HEK293T (cell line): ENCODE measurements around the gene ASB18.
A peak's percentile ranks its signal among the peaks of the same experiment; 100 is the strongest.

Source experiments
- CTCF ChIA-PET: fragments of 350-600 bp; formaldehyde crosslinking; extraction: SDS; loops from one replicate; lab custom pipeline; 2021; ENCODE audit warnings: antibody characterized with exemption, inconsistent platforms; lab: Yijun Ruan, JAX
- POLR2A ChIA-PET: fragments of 350-600 bp; formaldehyde crosslinking; extraction: SDS; loops from one replicate; lab custom pipeline; 2020; ENCODE audit warnings: antibody characterized with exemption, inconsistent platforms; lab: Yijun Ruan, JAX
- DNase-seq: peaks from one replicate; pipeline ENCODE4 v3.0.0; 2012; ENCODE audit warnings: mixed read lengths; ENCODE audit errors: extremely low spot score
- ARNT ChIP-seq: fragments of 450-650 bp; IDR thresholded peaks from 2 replicates; pipeline ENCODE4 v1.6.1; 2017; ENCODE audit warnings: mild to moderate bottlenecking
- BHLHE40 ChIP-seq: fragments of 450-650 bp; IDR thresholded peaks from 2 replicates; pipeline ENCODE4 v1.6.1; 2016; ENCODE audit warnings: mild to moderate bottlenecking, moderate library complexity, borderline replicate concordance
- CTBP1 ChIP-seq: fragments of 450-650 bp; IDR thresholded peaks from 2 replicates; pipeline ENCODE4 v1.6.1; 2016; ENCODE audit warnings: borderline replicate concordance
- ELF4 ChIP-seq: fragments of 450-650 bp; IDR thresholded peaks from 2 replicates; pipeline ENCODE4 v1.6.1; 2017; ENCODE audit warnings: antibody characterized with exemption
- FOXA1 ChIP-seq: fragments of 450-650 bp; IDR thresholded peaks from 2 replicates; pipeline ENCODE4 v1.6.1; 2016; ENCODE audit warnings: mild to moderate bottlenecking
- FOXK2 ChIP-seq: fragments of 450-650 bp; IDR thresholded peaks from 2 replicates; pipeline ENCODE4 v1.6.1; 2016; ENCODE audit warnings: mild to moderate bottlenecking
- FOXM1 ChIP-seq: fragments of 450-650 bp; IDR thresholded peaks from 2 replicates; pipeline ENCODE4 v1.6.1; 2017; ENCODE audit warnings: mild to moderate bottlenecking, borderline replicate concordance
- HDGF ChIP-seq: fragments of 450-650 bp; IDR thresholded peaks from 2 replicates; pipeline ENCODE4 v1.6.1; 2017; ENCODE audit warnings: antibody characterized with exemption, borderline replicate concordance
- L3MBTL2 ChIP-seq: fragments of 450-650 bp; conservative IDR thresholded peaks from 2 replicates; pipeline ENCODE4 v1.6.1; 2016; ENCODE audit warnings: mild to moderate bottlenecking
- LEF1 ChIP-seq: fragments of 450-650 bp; IDR thresholded peaks from 2 replicates; pipeline ENCODE4 v1.6.1; 2017; ENCODE audit warnings: mild to moderate bottlenecking, borderline replicate concordance
- NFRKB ChIP-seq: fragments of 450-650 bp; IDR thresholded peaks from 2 replicates; pipeline ENCODE4 v1.6.1; 2016; ENCODE audit warnings: mild to moderate bottlenecking, moderate library complexity
- SP1 ChIP-seq: fragments of 450-650 bp; IDR thresholded peaks from 2 replicates; pipeline ENCODE4 v1.6.1; 2017
- SUZ12 ChIP-seq: fragments of 450-650 bp; IDR thresholded peaks from 2 replicates; pipeline ENCODE4 v1.6.1; 2016; ENCODE audit warnings: mild to moderate bottlenecking
- TARDBP ChIP-seq: fragments of 450-650 bp; IDR thresholded peaks from 2 replicates; pipeline ENCODE4 v1.6.1; 2016
- ZNF384 ChIP-seq: fragments of 450-650 bp; IDR thresholded peaks from 2 replicates; pipeline ENCODE4 v1.6.1; 2016
- TF ChIP-seq, protein P1 (sequence below): fragments of 450-650 bp; IDR thresholded peaks from 2 replicates; pipeline ENCODE4 v1.6.1; 2016

Gene ASB18

GRCh38 chr2:236216711-236217110, 47.5 kb downstream of the ASB18 start:
- no peak for DNase-seq
- ChIA-PET POLR2A (no interaction called here), CTCF (no interaction called here)
- TF ChIP-seq CTBP1 (no peak), LEF1 (no peak), SP1 (no peak), HDGF (no peak), ZNF384 (no peak), BHLHE40 (no peak), FOXM1 (no peak), ARNT (no peak), FOXA1 (no peak), L3MBTL2 (no peak), FOXK2 (no peak), TARDBP (no peak), SUZ12 (no peak)
- TF ChIP-seq, protein P1, sequence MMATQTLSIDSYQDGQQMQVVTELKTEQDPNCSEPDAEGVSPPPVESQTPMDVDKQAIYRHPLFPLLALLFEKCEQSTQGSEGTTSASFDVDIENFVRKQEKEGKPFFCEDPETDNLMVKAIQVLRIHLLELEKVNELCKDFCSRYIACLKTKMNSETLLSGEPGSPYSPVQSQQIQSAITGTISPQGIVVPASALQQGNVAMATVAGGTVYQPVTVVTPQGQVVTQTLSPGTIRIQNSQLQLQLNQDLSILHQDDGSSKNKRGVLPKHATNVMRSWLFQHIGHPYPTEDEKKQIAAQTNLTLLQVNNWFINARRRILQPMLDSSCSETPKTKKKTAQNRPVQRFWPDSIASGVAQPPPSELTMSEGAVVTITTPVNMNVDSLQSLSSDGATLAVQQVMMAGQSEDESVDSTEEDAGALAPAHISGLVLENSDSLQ, result no peak

DNA sequence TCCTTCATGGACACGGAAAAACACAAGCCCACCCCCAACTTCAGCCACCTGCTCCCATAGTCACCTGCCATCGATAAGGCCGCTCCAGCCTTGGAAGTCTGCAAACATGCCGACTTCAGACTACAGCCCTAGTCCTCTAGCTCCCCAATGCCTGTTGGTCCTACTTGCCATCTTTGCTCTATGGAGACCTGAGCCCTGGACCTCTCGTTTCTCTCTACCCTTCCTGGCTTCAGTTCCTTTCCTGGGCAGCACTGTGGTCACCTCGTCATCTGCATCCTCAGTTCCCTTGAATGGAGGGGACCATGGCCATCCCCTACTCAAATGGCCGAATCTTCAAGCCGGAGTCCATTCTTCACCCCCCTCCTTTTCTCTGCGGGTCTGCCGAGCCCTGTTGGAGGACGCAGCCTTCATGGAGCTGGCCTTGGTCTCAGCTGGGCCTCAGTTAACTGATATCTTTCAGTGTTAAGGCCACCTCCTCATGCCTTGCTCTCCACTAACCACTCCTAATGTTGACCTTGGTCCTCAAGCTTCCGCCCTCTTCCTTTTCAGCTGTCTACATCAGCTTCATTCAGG, 48.4 kb downstream of the ASB18 start:
- no peak for TF ChIP-seq SP1
- TF ChIP-seq LEF1, result no peak
- ChIA-PET POLR2A (no interaction called here), CTCF (no interaction called here)
- no peak for DNase-seq

DNA sequence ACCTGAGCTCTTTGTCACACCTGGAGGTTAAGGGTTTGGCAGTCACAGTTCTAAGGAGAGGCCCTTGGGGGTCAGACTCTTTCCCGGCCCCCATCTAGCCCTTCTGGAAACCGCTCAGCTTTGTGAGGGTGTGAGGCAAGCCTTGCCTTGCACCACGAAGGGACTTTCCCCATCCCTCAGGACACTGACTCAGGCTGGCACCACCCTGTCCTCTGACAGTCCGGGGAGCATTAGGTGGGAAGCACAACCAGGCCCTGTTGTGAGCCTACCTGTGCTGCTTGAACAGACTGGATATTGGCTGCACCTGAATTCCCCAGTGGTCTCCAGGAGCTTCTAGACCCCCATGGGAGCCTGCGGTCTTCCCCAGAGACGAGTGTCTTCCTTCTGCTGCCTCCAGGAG, 49.0 kb downstream of the ASB18 start:
- no peak for DNase-seq
- CTCF ChIA-PET, result interaction anchor here (0.7 kb wide), 1 partner anchor 382 kb away, joined by 4 read pairs; no protein-coding TSS in a partner anchor
- TF ChIP-seq CTBP1 (no peak), NFRKB (no peak), ELF4 (no peak), TARDBP (no peak)
- POLR2A ChIA-PET, result no interaction called here

- ChIA-PET POLR2A (no interaction called here), CTCF (interaction anchor here (0.7 kb wide), 1 partner anchor 382 kb away, joined by 4 read pairs; no protein-coding TSS in a partner anchor)
- no peak for DNase-seq
- TF ChIP-seq ZNF384 (no peak), TARDBP (no peak)
These were observed 49.7 kb downstream of the ASB18 start for GRCh38 chr2:236214376-236214995.

DNA sequence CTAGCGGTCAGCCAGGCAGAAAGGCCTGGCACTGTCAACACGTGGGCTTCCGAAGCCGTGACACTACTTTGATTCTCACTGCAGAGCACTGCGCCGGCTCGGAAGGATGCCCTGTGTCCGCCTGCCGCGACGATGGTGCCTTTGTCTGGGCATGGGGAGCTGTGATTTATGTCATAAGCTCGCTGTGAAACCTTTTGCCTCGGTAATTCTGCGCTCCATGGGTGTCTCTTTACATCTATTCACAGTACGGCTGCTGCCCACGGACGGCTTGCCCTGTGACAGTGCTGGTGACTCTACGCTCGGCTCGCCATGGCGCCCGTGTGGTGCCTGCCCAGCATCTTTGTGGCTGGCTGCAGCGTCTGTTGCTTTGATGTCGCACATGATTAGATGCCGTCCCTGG, 52.9 kb downstream of the ASB18 start:
- no peak for DNase-seq
- POLR2A ChIA-PET, result no interaction called here
- CTCF ChIA-PET, result interaction anchor here (0.6 kb wide), 1 partner anchor 93 kb away, joined by 3 read pairs; no protein-coding TSS in a partner anchor
- TF ChIP-seq ELF4, result no peak
- TF ChIP-seq, protein P1, result no peak
- no peak for TF ChIP-seq FOXK2
- TF ChIP-seq NFRKB, result no peak
- no peak for TF ChIP-seq L3MBTL2
- TF ChIP-seq ARNT, result no peak
- no peak for TF ChIP-seq LEF1

- no peak for TF ChIP-seq ZNF384
- ChIA-PET POLR2A (no interaction called here), CTCF (no interaction called here)
- no peak for DNase-seq
These were observed 53.7 kb downstream of the ASB18 start for GRCh38 chr2:236210536-236210935.

GRCh38 chr2:236209996-236210395, 54.2 kb downstream of the ASB18 start:
- ChIA-PET POLR2A (no interaction called here), CTCF (interaction anchor here (1.3 kb wide), 1 partner anchor 28 kb away, joined by 4 read pairs; no protein-coding TSS in a partner anchor)

DNA sequence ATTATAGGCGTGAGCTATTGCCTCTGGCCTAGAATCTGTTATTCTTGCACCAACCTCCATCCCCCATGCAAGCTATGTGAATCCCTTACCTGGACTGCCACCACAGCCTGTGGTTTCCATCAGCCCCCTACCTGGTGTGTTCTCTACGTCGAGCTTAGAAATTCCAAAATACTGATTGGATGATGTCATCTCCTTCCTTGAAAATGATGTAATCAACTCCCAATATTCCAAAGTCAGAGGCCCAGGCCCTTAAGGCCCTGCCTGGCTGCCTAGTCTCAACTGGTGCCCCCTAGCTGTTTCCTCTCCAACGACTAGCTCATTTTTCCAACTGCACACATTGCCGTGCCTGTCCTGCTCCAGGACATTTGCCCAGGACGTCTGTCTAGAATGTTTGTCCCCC, 54.7 kb downstream of the ASB18 start:
- ChIA-PET CTCF (interaction anchor here (1.3 kb wide), 1 partner anchor 27 kb away, joined by 4 read pairs; no protein-coding TSS in a partner anchor), POLR2A (no interaction called here)
- peak; percentile 18 for DNase-seq
- TF ChIP-seq FOXM1 (no peak), BHLHE40 (no peak), SUZ12 (no peak), ELF4 (no peak), NFRKB (no peak), ARNT (no peak), ZNF384 (no peak), LEF1 (no peak), TARDBP (no peak), FOXA1 (no peak), L3MBTL2 (no peak), CTBP1 (no peak), SP1 (no peak), HDGF (no peak), FOXK2 (no peak)
- TF ChIP-seq, protein P1, result no peak

More at GRCh38 chr2:236209996-236210395, 54.2 kb downstream of the ASB18 start:
- no peak for DNase-seq
- no peak for TF ChIP-seq LEF1
- TF ChIP-seq HDGF, result no peak
- no peak for TF ChIP-seq FOXM1
- TF ChIP-seq BHLHE40, result no peak
- no peak for TF ChIP-seq TARDBP
- TF ChIP-seq SP1, result no peak
- TF ChIP-seq FOXA1, result no peak
- TF ChIP-seq NFRKB, result no peak
